NCI-H1417 (cell line): ENCODE results near the gene HERC6.
"Not testable (repeated sequence)": the region's sequence is repeated elsewhere in the genome, so short reads cannot be mapped to it uniquely, and the experiment has no call there.

Source experiments
- DNase-seq, 3 experiments: peaks; one replicate each; lab custom pipeline; 2025; lab: John Stamatoyannopoulos, UW

The HERC6 gene

DNA sequence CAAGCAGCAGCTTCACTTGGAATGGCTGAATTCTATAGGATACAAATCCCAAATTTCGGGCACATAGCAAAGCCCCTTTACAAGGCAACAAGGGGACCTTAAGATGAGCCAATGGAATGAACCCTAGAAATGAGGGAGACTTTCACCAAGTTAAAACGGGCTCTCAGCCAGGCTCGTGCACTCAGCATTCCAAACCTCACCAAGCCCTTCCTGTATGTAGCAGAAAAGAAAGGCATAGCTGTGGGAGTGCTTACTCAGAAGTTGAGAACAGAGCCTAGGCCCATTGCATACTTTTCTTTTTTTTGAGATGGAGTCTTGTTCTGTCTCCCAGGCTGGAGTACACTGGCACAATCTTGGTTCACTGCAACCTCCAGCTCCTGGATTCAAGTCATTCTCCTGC is 67.5 kb downstream of the HERC6 start:
- no peak for DNase-seq

DNA sequence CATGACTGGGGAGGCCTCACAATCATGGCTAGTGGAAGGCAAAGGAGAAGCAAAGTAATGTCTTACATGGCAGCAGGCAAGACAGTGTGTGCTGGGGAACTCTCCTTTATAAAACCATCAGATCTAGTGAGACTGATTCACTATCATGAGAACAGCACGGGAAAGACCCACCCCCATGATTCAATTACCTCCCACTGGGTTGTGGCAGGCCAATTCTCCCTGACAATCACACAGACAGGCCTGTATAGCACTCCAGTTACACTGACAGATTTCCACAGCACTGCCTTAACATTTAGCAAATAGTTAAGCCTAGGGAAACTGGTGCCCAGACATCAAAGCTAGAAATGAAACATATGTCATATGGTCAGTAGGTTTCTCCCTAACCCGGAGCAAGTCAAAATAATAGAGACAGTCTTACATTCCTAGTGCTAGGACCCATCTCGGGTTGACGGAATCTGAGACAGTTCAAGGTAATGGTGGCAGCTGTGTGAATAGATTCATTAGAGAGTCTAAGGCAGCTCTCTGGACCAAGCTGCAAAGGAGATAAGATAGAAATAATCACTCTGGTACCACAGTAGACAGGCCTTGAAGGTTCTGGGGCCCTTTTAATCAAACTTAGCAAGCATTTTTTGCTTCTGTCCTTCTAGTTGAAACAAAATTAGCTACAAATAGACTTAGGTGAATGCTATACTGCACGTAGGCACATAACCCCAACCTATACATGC is 68.9 kb downstream of the HERC6 start:
- no peak for DNase-seq

DNA sequence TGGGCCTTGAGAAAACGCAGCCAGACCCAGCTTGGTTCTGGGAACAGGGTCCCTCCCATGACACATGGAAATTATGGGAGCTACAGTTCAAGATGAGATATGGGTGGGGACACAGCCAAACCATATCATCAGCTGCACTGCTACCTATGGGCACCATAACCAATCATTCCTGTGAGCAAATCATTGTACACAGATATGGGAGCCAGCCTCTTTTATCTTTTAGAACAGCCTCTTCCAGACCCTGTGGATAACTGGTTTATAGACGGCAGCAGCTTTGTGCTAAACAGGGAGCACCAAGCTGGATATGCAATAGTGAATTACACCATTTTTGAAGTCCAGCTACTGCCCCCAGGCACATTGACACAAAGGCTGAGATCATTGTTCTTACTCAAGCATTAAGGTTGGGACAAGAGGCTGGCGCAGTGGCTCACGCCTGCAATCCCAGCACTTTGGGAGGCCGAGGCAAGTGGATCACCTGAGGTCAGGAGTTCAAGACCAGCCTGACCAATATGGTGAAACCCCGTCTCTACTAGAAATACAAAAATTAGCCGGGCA is 69.6 kb downstream of the HERC6 start:
- DNase-seq = not testable (repeated sequence)

DNA sequence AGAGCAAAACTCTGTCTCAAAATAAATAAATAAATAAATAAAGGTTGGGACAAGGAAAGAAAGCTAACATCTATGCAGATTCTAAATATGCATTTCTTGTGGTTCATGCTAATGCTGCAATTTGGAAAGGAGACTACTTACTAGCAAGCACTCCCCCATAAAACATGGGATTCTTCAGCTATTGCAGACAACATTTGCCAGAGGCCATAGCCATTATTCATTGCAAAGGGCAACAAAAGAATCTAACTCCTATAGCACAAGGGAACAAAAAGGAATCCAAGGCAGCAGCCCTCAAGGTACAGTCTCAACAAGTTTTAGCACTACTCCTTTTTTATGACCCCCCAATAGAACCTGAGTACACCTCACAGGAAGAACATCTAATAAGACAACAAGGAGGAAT is 70.2 kb downstream of the HERC6 start:
- no peak for DNase-seq

DNA sequence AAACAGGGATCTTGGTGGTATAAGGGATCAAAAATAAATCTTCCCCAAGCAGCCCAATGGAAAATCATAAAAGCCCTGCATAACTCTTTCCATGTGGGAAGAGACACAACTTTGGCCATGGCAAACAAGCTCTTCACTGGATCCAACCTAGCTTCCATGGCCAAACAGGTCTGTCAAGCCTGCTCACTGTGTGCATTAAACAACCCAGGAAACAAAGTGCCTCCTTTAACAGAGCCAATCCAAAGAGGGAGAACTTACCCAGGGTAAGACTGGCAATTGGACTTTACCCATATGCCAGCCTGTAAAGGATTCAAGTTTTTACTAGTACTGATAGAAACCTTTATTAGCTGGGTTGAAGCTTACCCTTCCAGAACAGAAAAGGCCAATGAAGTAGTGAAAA is 70.6 kb downstream of the HERC6 start:
- DNase-seq = no peak

DNA sequence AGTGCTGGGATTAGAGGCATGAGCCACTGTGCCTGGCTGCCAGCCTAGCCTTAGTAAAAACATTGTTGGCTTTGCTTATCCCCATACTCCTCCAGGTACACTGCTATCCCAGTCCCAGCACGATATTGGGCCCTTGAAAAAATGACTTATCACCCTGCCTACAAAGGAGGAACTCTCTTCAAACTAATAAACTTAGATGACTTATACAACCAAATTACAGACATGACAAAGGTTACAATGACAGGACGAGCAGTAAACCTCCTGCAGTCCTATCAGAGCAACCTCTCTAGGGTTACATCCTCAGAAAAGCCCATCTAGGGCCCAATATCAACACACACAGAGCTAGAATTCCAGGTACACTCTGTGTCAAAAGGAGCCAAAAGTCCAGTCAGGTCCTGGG is 72.6 kb downstream of the HERC6 start:
- no peak for DNase-seq

DNA sequence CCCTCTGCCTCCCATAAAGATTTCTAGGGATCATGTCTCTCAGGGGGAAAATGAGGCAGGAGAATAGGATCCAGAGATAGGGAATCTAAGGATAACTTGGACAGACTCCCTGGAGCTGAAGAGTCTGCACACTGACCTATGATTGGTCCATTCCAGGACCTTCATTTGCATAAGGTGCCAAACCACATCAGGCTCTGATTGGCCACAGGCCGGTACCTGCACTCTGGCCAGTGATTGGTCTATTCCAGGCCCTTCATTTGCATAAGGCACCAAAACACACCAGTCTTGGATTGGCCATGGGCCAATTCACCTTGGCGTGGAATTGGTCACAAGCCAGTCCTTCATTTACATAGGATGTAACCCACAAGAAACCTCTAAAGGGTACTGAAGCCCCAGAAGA is 74.3 kb downstream of the HERC6 start:
- DNase-seq = no peak

DNA sequence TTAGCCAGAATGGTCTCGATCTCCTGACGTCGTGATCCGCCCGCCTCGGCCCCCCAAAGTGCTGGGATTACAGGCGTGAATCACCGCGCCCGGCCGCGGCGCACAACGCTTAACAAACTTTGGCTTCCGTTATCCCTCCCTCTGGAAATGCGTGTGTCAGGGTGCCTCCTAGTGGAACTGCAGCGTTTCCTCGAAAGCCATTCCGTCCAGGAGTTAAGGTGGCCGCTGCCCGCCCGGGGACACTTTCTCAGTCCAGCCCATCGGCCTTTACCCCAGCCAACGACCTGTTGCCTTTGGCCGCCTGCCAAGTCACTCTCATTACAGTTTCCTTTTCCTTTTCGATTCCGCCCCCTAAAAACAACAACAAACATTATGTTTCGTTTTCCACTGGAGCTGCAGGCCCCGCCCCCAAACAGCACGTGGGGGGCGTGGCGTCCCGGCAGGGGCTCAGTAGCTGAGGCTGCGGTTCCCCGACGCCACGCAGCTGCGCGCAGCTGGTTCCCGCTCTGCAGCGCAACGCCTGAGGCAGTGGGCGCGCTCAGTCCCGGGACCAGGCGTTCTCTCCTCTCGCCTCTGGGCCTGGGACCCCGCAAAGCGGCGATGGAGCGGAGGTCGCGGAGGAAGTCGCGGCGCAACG is 78.1 kb downstream of the HERC6 start, which contains the start of gene HERC5:
HERC5 (plus strand) TSS at position 450 of the 637 bp plus-strand sequence; CDS start at position 601, 151 bp downstream.
- DNase-seq = peak; percentile 85 to 95 (median 94)

DNA sequence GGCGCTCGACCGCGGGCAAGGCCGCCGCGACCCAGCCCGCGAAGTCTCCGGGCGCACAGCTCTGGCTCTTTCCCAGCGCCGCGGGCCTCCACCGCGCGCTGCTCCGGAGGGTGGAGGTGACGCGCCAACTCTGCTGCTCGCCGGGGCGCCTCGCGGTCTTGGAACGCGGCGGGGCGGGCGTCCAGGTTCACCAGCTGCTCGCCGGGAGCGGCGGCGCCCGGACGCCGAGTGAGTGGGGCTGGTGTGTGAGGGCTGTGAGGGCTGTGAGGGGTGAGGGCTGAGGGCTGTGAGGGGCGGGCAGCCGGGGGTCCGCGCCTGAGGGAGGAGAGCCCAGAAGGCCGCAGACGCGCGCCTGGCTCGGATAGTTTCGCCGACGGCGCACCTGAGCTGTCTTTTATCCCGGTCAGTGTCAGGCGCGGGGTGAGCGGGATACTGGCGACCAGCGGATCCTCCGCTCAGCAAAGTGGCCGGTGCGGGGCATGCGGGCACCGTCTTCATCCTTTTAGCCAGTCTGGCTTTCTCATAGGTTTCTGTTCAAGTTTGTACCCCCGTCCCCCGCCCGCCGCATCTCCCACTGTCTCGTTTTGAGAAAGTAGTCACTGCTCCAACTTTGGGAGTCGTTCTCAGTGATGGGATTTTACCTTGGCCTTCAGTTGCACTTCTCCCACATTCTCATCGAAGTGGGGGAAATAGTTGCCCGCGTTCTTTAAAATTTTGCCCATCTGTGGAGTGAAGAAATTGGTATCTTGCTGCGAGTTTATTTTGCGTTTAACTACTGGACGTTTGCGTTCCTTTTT is 78.9 kb downstream of the HERC6 start:
- DNase-seq = peak in 2 of 3 experiments; percentile 91 to 94

DNA sequence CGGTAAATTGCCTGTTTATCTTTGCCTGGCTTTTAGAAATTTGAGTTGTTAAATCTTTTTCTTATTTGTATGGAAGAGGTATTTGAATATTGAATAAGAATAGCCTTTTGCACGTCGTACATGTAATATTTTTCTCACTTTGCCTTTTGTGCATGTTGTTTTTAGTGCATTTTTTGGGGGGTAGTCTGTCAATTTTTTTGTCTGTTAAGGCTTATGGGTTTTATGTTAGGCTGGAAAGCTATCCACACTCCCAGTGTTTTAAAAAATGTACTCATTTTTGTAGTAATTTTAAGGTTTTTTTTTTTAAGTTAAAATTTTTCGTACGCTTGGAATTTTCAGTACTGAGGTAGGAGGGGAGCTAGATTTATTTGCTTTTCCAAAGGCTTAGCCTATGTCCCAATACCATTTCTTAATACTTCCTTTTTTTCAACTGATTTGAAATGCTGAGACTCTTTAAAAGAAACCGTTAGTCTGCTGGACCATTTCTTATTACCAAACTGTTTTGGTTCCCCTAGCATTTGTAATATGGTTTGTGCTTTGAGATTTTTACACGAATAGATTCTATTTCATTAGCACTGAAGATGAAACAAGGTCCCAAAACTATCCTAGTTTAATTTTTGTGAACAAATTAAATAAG is 79.6 kb downstream of the HERC6 start:
- no peak for DNase-seq

DNA sequence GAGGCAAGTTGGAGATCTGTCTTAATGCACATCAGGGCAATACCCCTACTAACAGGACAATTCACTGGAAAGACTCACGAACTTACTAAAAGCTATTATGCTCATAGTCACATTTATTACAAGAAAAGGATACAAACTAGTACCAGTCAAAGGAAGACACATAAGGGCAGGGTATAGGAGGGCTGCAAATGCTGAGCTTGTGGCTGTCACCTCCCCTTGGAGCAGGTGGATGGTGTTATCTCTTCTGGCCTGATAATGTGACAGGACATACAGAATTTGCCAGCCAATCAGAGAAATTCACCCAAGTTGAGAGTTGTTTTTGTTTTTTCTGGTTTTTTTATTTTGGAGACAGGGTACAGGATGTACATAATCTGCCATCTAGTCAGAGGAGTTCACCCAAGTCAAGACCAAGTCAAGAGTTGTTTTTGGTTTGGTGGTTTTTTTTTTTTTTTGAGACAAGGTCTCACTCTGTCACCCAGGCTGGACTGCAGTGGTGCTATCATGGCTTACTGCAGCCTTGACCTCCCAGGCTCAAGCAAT is 87.1 kb downstream of the HERC6 start:
- DNase-seq = no peak

DNA sequence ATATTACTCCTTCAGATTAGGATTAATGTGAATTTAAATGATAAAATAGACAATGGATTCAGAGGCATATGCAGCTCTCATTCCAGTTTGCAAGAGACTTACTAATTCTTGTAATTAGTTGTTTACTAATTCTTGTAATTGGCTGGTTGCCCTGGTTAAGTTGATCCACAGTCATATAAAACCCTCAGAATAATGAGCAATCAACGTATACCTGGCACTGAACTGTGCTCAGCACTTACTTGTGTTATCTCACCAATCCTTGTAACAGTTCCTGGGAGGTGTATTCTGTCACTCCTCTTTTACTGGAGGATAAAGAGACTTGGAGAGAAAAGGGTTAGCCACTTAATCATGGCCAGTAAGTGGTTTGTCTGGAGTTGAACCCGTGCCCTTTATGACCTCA is 88.7 kb downstream of the HERC6 start:
- no peak for DNase-seq

DNA sequence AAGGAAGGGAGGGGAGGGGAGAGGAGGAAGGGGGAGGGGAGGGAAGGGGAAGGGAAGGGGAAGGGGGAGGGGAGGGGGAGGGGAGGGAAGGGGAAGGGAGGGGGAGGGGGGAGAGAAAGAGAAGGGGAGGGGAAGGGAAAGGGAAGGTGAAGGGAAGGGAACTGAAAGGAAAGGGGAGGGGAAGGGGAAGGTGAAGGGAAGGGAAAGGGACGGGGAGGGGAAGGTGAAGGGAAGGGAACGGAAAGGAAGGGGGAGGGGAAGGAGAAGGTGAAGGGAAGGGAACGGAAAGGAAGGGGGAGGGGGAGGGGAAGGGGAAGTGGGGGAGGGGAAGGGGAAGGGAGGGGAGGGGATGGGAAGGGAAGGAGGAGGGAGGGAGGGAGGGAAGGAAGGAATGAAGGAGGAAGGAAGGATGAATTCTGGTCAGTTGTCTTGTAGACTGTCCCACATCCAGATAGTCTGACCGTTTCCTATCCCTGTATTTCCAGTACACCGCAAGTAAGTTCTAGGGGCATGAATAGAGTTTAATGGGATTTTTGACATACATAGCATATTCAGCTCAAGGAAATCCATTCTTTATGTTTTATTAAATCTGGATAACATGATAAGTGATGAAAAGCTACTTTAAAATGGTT is 98.7 kb downstream of the HERC6 start:
- DNase-seq = no peak

DNA sequence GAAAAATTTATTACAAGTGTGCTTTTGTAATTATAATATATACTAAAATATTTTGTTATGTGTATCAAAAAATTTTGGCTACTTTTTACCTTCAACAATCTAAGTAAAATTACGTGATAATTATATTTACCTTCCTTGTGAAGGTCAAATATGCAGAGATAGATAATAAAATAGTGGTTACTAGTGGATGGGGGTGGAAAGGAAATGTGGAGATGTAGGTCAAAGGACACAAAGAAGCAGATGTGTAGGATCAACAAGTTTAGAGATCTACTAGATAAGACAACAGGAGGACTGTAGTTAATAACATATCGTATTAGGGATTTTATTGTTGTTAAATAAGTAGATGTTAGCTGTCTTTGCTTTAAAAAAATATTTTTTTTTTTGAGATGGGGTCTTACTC is 99.6 kb downstream of the HERC6 start:
- DNase-seq = no peak

DNA sequence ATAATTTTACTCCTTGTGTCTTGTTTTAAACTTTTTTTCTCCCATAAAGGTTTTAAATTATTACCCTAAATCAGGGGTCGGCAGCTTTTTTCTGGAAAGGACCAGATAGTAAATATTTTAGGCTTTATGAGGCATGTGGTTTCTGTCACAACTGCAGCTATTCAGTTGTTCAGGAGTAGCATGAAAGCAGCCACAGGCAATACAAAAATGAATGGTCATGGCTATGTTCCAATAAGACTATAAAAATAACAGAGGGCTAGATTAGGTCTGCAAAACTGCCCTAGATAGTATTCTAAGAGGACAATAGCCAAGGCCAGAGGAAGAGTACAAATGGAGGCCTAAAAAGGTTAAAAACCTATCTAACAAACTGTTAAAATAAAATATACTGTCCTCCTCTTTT is 102.9 kb downstream of the HERC6 start:
- no peak for DNase-seq

DNA sequence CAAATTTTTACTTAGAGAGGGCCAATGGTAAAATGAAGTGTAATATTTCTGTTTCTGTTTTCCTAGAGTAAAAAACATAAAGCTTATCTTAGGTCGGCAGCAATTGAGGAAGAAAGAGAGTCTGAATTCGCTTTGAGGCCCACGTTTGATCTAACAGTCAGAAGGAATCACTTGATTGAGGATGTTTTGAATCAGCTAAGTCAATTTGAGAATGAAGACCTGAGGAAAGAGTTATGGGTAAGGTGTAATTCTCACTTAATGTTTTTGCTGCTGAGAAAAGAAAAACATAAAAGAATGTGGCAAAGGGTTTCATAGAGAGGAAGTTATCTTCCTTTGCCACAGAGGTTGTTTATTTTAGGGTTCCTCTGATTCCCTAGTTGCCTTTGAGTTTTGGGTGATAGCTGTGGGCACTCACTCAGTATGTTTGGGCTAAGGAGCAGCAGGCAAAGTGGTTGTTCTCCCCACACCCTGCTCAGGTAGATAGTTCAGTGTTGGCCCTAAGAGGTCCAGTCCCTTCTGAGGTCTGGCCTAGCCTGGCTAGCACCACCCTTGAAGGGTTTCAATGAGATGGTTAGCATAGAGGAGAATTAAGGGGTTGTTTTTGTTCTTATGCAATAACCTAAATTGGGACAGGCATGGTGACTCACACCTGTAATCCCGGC is 110.6 kb downstream of the HERC6 start:
- DNase-seq = no peak
